ENCODE results near the gene SLC38A4. TPM values are rescaled to one million over a fixed set of nuclear protein-coding genes. Genes with fewer than 3 reads are reported as not detected.

SLC38A4 gene
- total and polyA plus RNA-seq, 9 of the 15 experiments (the other 6 are each of a cell fraction or from before 2014, with no cell fraction given), result 0.16 TPM; not detected in 8

- H3K9ac ChIP-seq (ENCODE audit: insufficient read depth in 1 of 2, low read depth in 2 of 2, low read length in 2 of 2), result no peak overlapping the region
- no peak for FAIRE-seq
- TF ChIP-seq SNAPC5 (CRISPR knock-in tag; IDR thresholded peaks at IDR 0.05), result no peak
- TF ChIP-seq ZNF76 (CRISPR knock-in tag; IDR thresholded peaks at IDR 0.05; ENCODE audit: borderline replicate concordance), result no peak
- TF ChIP-seq HINFP (tag; conservative IDR thresholded peaks at IDR 0.05; ENCODE audit: low read depth), result no peak
- TF ChIP-seq MTA2 (IDR thresholded peaks at IDR 0.05; ENCODE audit: low read depth), result no peak
- TF ChIP-seq POLR2H (tag; IDR thresholded peaks at IDR 0.05; ENCODE audit: low read depth), result no peak
- TF ChIP-seq ZHX1 (conservative IDR thresholded peaks at IDR 0.05; ENCODE audit: low read length), result no peak
- TF ChIP-seq NR2C1 (IDR thresholded peaks at IDR 0.05), result no peak
- no peak for TF ChIP-seq NR2C1 (tag; IDR thresholded peaks at IDR 0.05)
- TF ChIP-seq MYNN (IDR thresholded peaks at IDR 0.05), result no peak
- no peak for TF ChIP-seq MYNN (CRISPR knock-in tag; IDR thresholded peaks at IDR 0.05)
- TF ChIP-seq CBX1 (IDR thresholded peaks at IDR 0.05; ENCODE audit: low read depth), result no peak
- TF ChIP-seq BCLAF1 (IDR thresholded peaks at IDR 0.05; ENCODE audit: borderline replicate concordance in 1 of 2, control insufficient read depth in 1 of 2, low read depth in 2 of 2, low read length in 1 of 2), result no peak
- CTCF ChIA-PET (ENCODE audit: low intra/inter-chr PET ratio), result no interaction called here
- H3K4me3 ChIP-seq, result no peak overlapping the region
- no peaks in the 10 kb centered on the region for H3K4me1 ChIP-seq (replicated peaks in 1 of 2; ENCODE audit: control insufficient read depth in 2 of 2, insufficient read depth in 2 of 2, low read length in 2 of 2)
- H3K27ac ChIP-seq (ENCODE audit: extremely low read depth, low read depth, low read length), result no peak overlapping the region
- no peaks in the 10 kb centered on the region for H3K9me1 ChIP-seq (ENCODE audit: control insufficient read depth, insufficient read depth, low read length)
- H3K27me3 ChIP-seq (ENCODE audit: control insufficient read depth in 2 of 2, insufficient read depth in 2 of 2, low read length in 2 of 2), result no peaks in the 10 kb centered on the region
- no peak overlapping the region for H2AFZ ChIP-seq (ENCODE audit: low read depth, low read length)
- H3K9me3 ChIP-seq (replicated peaks; ENCODE audit: control insufficient read depth, insufficient read depth, low read depth, low read length), result no peaks in the 10 kb centered on the region
- no peaks in the 10 kb centered on the region for H3K36me3 ChIP-seq (ENCODE audit: control insufficient read depth, insufficient read depth, low read length)
- no peak for ATAC-seq
- DNase-seq (ENCODE audit: extremely low read depth in 1 of 4, low spot score in 3 of 4), result no peak
- no TSS peak for BruUV-seq (replicated peaks)
- POLR2A ChIA-PET, result no interaction called here
- no peaks in the 10 kb centered on the region for H4K20me1 ChIP-seq (replicated peaks; ENCODE audit: control insufficient read depth, insufficient read depth, low read length)
- intact Hi-C loops (cut with micrococcal nuclease), result no loop called here
- no peaks in the 10 kb centered on the region for H3K79me2 ChIP-seq (ENCODE audit: control insufficient read depth, insufficient read depth, low read length)
- in situ Hi-C loops (cut with MboI), result no loop called here
- no peak overlapping the region for H3K4me2 ChIP-seq (ENCODE audit: insufficient read depth, low read length)
- 2% methylated on average over 3 of the region's 3 CpGs for WGBS (ENCODE audit: insufficient coverage, low coverage, missing lambda C conversion rate)
Measured at GRCh38 chr12:46722394-46723185, 103.2 kb downstream of the SLC38A4 start.
